Lower leg skin (tissue), 4 donors: Measurements from ENCODE around the gene GSDMA. TPM values are rescaled to one million over a fixed set of nuclear protein-coding genes. Genes with fewer than 3 reads are reported as not detected.
A peak's percentile ranks its signal among the peaks of the same experiment; 100 is the strongest.

Source experiments
- DNase-seq, 2 donors: peaks; one replicate each; pipeline ENCODE4 v3.0.0-alpha.2; 2019; ENCODE audit warnings: low spot score in 2 of 2
- H3K4me3 ChIP-seq: fragments of 200-600 bp; sonication (generic); 2 replicates; pipeline ENCODE4 v1.5.1; 2017; ENCODE audit warnings: mild to moderate bottlenecking, low read depth; ENCODE audit not compliant: poor library complexity, severe bottlenecking
- POLR2A ChIP-seq, 2 donors: fragments of 450-650 bp; IDR thresholded peaks; one replicate each; pipeline ENCODE4 v1.6.1; 2016 to 2017; ENCODE audit warnings: antibody characterized with exemption in 2 of 2, mild to moderate bottlenecking in 1 of 2, moderate library complexity in 1 of 2
- WGBS, 2 donors: methylation state at CpG; one replicate each; pipeline ENCODE4 v1.1.5; 2018; 5-methylcytosine and 5-hydroxymethylcytosine counted together
- intact Hi-C: fragments of 100-400 bp; cut with DNase I; formaldehyde crosslinking; loops from one replicate; pipeline ENCODE4 v1.15.0; 2023; ENCODE audit warnings: low total_unique reads
- total RNA-seq, 4 donors: library from RNA; depleted of rRNA; stranded (reverse); fragments of >200 nt; gene quantifications; one replicate each; pipeline ENCODE4 v1.1.0, GENCODE V29; 2016
- TF ChIP-seq, protein P1 (sequence below), 3 donors: fragments of 450-650 bp; IDR thresholded peaks; one replicate each; pipeline ENCODE4 v1.5.1; 2016; ENCODE audit warnings: antibody characterized with exemption in 3 of 3, mild to moderate bottlenecking in 3 of 3, moderate library complexity in 2 of 3

The GSDMA gene
- total RNA-seq, 4 donors from 2014 or later, result 146 to 271 (median 163) TPM

DNA sequence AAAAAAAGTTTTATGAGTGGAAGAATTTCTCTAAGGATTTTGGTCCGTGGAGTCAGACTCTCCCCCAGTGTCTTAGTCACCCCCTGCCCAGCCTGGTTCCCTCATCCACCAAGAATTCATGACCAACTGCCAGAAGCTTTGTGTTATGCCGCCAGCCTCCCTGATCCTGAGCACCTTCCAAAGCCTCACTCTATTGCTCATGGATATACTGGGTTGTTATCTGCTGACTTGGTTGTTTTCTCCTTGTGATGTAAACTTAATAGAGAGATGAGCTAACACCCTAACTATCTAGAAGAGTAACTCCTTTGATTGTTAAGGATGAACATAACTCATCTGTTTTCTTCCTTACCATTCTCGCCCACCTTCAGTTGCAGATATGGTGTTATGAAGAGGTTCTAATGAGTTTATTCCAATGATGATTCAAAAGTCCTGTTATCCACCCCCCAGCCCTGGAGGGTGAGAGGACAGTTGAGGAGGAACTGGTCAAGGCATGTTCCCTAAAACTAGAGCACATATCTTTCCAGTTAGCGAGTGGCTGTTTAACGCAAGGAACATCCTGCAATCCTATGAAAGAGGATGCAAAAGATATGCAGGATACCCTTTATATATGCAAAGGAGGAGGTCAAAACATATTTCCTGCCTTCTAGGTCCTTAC is 16.3 kb downstream of the GSDMA start:
- 56% methylated on average over 5 of the region's 5 CpGs for WGBS, 2 donors
- DNase-seq, result no peak
- TF ChIP-seq POLR2A (IDR thresholded peaks at IDR 0.05), result no peak
- TF ChIP-seq, protein P1, sequence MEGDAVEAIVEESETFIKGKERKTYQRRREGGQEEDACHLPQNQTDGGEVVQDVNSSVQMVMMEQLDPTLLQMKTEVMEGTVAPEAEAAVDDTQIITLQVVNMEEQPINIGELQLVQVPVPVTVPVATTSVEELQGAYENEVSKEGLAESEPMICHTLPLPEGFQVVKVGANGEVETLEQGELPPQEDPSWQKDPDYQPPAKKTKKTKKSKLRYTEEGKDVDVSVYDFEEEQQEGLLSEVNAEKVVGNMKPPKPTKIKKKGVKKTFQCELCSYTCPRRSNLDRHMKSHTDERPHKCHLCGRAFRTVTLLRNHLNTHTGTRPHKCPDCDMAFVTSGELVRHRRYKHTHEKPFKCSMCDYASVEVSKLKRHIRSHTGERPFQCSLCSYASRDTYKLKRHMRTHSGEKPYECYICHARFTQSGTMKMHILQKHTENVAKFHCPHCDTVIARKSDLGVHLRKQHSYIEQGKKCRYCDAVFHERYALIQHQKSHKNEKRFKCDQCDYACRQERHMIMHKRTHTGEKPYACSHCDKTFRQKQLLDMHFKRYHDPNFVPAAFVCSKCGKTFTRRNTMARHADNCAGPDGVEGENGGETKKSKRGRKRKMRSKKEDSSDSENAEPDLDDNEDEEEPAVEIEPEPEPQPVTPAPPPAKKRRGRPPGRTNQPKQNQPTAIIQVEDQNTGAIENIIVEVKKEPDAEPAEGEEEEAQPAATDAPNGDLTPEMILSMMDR (IDR thresholded peaks at IDR 0.05), result no peak
- intact Hi-C loops, result no loop called here
- no peak overlapping the region for H3K4me3 ChIP-seq

DNA sequence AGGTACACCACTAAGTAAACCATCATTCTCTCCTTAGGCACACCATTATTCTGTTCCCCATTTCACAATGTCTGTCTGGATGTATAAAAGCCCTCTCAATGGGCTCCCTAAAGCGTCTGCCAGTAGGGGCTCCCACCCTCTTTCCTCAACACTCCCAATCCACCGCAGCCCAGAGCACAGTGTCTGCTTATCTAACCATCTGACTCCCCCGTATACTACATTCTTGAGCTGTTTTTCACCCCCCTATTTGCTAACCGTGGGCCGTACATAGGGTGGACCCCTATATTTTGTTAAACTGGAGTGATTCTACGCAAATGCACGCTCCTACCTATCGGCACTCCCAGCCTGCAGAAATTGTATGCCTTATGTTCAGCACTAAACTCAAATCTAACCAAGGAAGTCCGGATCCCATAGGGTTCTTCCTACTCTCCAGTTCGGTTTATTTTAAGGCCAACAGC is 17.1 kb downstream of the GSDMA start:
- TF ChIP-seq POLR2A (IDR thresholded peaks at IDR 0.05), result no peak
- TF ChIP-seq, protein P1 (IDR thresholded peaks at IDR 0.05), result no peak
- WGBS, 2 donors, result 0 to 1% methylated on average over 10 of the region's 10 CpGs

DNA sequence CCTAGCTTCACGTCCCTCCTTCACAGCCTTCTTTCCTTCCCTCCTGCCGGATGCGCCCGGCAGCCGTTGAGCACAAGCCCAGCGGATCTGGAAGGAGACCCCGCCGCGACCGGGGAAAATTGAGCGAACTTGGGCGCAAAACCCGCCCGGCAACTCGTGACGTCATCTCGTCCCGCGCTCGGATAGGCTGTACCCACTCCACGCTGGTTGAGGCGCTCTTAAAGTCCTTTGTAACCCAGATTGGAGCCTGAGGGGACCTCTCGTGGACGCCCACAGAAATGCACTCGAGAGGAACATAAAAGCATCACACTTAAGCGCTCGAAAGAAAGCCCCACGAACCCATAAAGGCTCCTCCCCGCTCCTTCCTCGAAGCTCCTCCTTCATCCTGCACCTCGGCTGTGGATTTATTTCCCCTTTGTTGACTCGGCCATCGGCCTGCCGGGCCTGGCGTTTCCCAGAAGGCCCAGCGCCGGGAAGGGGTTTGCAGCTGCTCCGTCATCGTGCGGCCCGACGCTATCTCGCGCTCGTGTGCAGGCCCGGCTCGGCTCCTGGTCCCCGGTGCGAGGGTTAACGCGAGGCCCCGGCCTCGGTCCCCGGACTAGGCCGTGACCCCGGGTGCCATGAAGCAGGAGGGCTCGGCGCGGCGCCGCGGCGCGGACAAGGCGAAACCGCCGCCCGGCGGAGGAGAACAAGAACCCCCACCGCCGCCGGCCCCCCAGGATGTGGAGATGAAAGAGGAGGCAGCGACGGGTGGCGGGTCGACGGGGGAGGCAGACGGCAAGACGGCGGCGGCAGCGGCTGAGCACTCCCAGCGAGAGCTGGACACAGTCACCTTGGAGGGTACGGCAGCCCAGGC is 17.8 kb downstream of the GSDMA start, which contains the start of gene PSMD3:
PSMD3 (plus strand) TSS at position 457 of the 856 bp plus-strand sequence; CDS start at position 621, 164 bp downstream.
- WGBS, 2 donors, result 0 to 1% methylated on average over 45 to 48 of the region's 84 CpGs
- intact Hi-C loops, result no loop called here
- TF ChIP-seq, protein P1 (IDR thresholded peaks at IDR 0.05), result peak in 1 of 3 donors; percentile 98
- TF ChIP-seq POLR2A (IDR thresholded peaks at IDR 0.05), result peak in 1 of 2 donors; percentile 63
- DNase-seq, result peak; percentile 99 to 100
- peak within 1 kb of the TSS; percentile 97 for H3K4me3 ChIP-seq

More for the DNA sequence above, 17.1 kb downstream of the GSDMA start:
- DNase-seq, result no peak
- no peak overlapping the region for H3K4me3 ChIP-seq
- intact Hi-C loops, result no loop called here

DNA sequence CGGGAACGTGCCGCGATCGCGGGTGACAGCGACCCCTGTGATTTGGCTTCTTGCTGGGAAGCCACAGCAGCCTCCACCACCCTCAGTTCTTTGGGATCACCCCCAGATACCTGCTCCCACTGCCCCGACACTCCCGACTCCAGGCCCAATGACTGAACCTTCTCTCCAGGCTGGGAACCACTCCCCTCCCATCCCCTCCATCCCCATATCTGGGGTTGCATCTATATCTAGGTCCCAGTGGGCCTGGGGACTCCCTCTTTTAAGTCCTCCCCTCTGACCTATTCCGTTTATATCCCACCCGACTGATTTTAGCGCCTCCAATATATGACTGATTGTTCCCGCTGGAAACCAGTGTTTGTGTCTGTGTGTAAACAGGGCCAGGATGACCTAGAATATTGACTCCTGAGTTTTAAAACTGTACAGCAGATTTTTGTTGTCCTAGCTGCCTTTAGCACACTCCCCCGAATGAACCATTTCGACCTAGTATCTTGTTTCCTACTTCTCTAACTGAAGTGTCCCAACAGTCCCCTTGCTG is 18.5 kb downstream of the GSDMA start:
- WGBS, 2 donors, result 2 to 3% methylated on average over 8 to 9 of the region's 15 CpGs
- H3K4me3 ChIP-seq, result peak overlapping the region; percentile 97
- DNase-seq, result no peak
- intact Hi-C loops, result no loop called here
- TF ChIP-seq, protein P1 (IDR thresholded peaks at IDR 0.05), result no peak
- TF ChIP-seq POLR2A (IDR thresholded peaks at IDR 0.05), result no peak

DNA sequence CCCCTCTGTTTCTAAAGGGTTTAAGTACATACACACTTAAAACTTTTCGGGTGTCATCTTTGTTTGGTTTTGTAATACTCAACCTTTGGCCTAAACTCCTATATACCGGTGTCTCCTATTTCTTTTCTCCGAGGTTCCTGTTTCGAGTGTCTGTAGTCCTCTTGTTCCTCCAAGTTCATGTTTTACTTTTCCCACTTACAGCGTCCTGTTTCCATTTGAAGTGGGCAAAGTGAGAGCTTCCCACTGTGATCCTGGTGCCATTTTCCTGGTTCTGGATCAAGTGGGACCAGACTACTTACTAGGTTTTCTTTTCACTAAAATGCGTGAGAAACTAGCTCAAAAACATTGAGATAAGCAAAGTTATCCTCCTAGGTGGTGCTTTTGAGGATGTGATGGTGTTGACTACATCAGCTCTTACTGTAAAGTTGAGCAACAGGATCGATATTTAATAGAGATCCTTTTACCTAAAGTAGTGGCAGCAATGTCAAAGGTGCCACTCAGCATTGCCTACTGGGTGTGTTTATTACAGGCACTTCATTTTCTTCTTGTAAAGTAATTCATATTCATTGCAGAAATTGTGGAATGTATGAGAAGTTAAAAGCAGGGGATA is 19.1 kb downstream of the GSDMA start:
- 20 to 21% methylated on average over 7 of the region's 7 CpGs for WGBS, 2 donors
- TF ChIP-seq POLR2A (IDR thresholded peaks at IDR 0.05), result no peak
- TF ChIP-seq, protein P1 (IDR thresholded peaks at IDR 0.05), result no peak
- intact Hi-C loops, result no loop called here
- no peak for DNase-seq
- peak overlapping the region; percentile 97 for H3K4me3 ChIP-seq
